Activated naive CD8-positive, alpha-beta T cell treated with anti-CD3 and anti-CD28 coated beads for 36 hours (primary cell): ENCODE measurements around the gene TRAF3. TPM values are rescaled to one million over a fixed set of nuclear protein-coding genes. Genes with fewer than 3 reads are reported as not detected.

Source experiments
- DNase-seq: peaks from one replicate; pipeline ENCODE4 v3.0.0; 2021
- H3K27ac Mint-ChIP-seq: one replicate; pipeline ENCODE4 v1.8.0; 2022; ENCODE audit warnings: mild to moderate bottlenecking, moderate library complexity, mixed read lengths
- H3K27me3 Mint-ChIP-seq: one replicate; pipeline ENCODE4 v1.8.0; 2022; ENCODE audit warnings: mild to moderate bottlenecking, mixed read lengths
- H3K36me3 Mint-ChIP-seq: one replicate; pipeline ENCODE4 v1.8.0; 2021; ENCODE audit warnings: mild to moderate bottlenecking, mixed read lengths
- H3K4me1 Mint-ChIP-seq: one replicate; pipeline ENCODE4 v1.8.0; 2021; ENCODE audit warnings: mixed read lengths
- H3K4me3 Mint-ChIP-seq: one replicate; pipeline ENCODE4 v1.8.0; 2022; ENCODE audit warnings: mild to moderate bottlenecking, moderate library complexity, mixed read lengths
- H3K9me3 Mint-ChIP-seq: one replicate; pipeline ENCODE4 v1.8.0; 2022; ENCODE audit warnings: mixed read lengths
- total RNA-seq, 2 experiments: library from RNA; stranded (reverse); gene quantifications; one replicate each; pipeline ENCODE4 v1.2.3, GENCODE V29; 2021

Gene TRAF3
- total RNA-seq, 2 experiments from 2014 or later, result 39.2 to 39.6 TPM

- H3K4me1 Mint-ChIP-seq, result peaks cover 60% of the 10 kb centered on the region
- no peak for DNase-seq
- H3K4me3 Mint-ChIP-seq, result peak overlapping the region; percentile 88
- H3K9me3 Mint-ChIP-seq, result no peaks in the 10 kb centered on the region
- peak overlapping the region; percentile 90 for H3K27ac Mint-ChIP-seq
- H3K27me3 Mint-ChIP-seq, result no peaks in the 10 kb centered on the region
- peaks cover 32% of the 10 kb centered on the region for H3K36me3 Mint-ChIP-seq
Measured at GRCh38 chr14:102779574-102780315, 2.5 kb downstream of the TRAF3 start.

- Mint-ChIP-seq H3K27me3 (no peaks in the 10 kb centered on the region), H3K4me3 (peak overlapping the region; percentile 22), H3K4me1 (peaks cover 64% of the 10 kb centered on the region), H3K36me3 (peaks cover 34% of the 10 kb centered on the region), H3K27ac (no peak overlapping the region), H3K9me3 (no peaks in the 10 kb centered on the region)
- DNase-seq, result no peak
Measured at GRCh38 chr14:102781063-102781462, 3.8 kb downstream of the TRAF3 start.

DNA sequence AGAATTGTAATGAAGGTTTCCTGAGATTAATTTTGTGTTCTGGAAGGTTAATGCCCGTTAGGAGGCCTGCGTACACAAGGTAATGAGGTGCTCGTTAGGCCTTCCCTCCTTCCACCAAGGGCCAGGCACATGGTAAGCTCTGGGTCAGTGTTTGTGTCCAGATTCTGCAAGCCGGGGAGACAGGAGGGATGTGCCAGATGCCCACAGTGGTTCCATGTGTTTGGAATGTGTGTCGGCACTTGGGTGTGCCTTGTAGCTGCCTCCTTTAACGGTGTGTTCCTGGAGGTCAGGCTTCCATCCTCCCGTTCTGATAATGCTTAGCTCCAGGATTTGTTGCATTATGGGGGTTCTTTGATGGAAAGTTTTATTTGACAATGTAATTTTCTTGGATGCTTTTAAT, 5.7 kb downstream of the TRAF3 start:
- Mint-ChIP-seq H3K27me3 (no peaks in the 10 kb centered on the region), H3K4me1 (peaks cover 66% of the 10 kb centered on the region), H3K9me3 (no peaks in the 10 kb centered on the region), H3K4me3 (no peak overlapping the region), H3K27ac (no peak overlapping the region), H3K36me3 (peaks cover 38% of the 10 kb centered on the region)
- no peak for DNase-seq

GRCh38 chr14:102784892-102785594, 7.8 kb downstream of the TRAF3 start:
- DNase-seq, result no peak
- H3K36me3 Mint-ChIP-seq, result peaks cover 25% of the 10 kb centered on the region
- no peak overlapping the region for H3K27ac Mint-ChIP-seq
- H3K27me3 Mint-ChIP-seq, result no peaks in the 10 kb centered on the region
- peaks cover 62% of the 10 kb centered on the region for H3K4me1 Mint-ChIP-seq
- H3K4me3 Mint-ChIP-seq, result no peak overlapping the region
- peaks cover 1% of the 10 kb centered on the region for H3K9me3 Mint-ChIP-seq

DNA sequence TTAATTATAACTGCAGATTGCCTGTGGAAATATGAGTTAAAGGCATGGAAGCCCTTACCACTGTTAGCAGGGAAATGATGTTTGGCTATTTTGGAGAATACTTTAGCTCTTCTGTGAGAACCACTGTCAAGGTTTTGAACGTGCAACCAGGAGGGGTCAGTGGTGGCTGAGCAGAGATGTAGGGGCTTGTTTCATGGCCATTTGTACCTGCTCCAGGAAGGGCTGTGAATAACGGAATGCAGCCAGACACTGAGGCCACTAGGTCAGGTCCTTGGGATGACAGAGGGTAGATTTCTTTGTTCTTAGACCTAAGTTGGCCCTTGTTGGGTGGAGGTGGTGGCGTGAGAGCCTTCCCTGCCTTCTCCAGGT, 8.3 kb downstream of the TRAF3 start:
- peaks cover 1% of the 10 kb centered on the region for H3K9me3 Mint-ChIP-seq
- no peaks in the 10 kb centered on the region for H3K27me3 Mint-ChIP-seq
- H3K27ac Mint-ChIP-seq, result no peak overlapping the region
- no peak overlapping the region for H3K4me3 Mint-ChIP-seq
- H3K4me1 Mint-ChIP-seq, result peaks cover 62% of the 10 kb centered on the region
- H3K36me3 Mint-ChIP-seq, result peaks cover 28% of the 10 kb centered on the region
- DNase-seq, result no peak

- no peak overlapping the region for H3K27ac Mint-ChIP-seq
- H3K36me3 Mint-ChIP-seq, result peaks cover 31% of the 10 kb centered on the region
- no peaks in the 10 kb centered on the region for H3K27me3 Mint-ChIP-seq
- H3K4me1 Mint-ChIP-seq, result peaks cover 63% of the 10 kb centered on the region
- DNase-seq, result no peak
- peaks cover 3% of the 10 kb centered on the region for H3K9me3 Mint-ChIP-seq
- H3K4me3 Mint-ChIP-seq, result no peak overlapping the region
Measured at GRCh38 chr14:102786768-102787167, 9.5 kb downstream of the TRAF3 start.

DNA sequence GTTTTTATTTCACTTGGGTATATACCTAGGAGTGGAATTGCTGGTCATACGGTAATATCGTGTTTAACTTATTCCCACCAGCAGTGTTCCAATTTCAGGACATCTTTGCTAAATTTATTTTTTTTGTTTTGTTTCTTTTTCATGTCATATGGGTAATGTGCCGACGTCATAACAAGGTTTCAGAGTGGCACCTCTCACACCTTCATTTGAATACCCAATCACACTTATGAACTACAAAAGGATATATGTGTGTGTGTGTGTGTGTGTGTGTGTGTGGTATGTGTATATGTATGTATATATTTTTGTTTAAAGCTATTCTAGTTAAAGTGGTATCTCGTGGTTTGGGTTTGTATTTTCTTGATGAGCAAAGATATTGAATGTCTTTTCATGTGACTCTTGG, 12.1 kb downstream of the TRAF3 start:
- Mint-ChIP-seq H3K27ac (no peak overlapping the region), H3K9me3 (peaks cover 14% of the 10 kb centered on the region), H3K36me3 (peaks cover 51% of the 10 kb centered on the region), H3K4me3 (no peak overlapping the region), H3K27me3 (no peaks in the 10 kb centered on the region), H3K4me1 (peaks cover 57% of the 10 kb centered on the region)
- no peak for DNase-seq

- H3K36me3 Mint-ChIP-seq, result peaks cover 54% of the 10 kb centered on the region
- DNase-seq, result no peak
- no peak overlapping the region for H3K4me3 Mint-ChIP-seq
- no peak overlapping the region for H3K27ac Mint-ChIP-seq
- H3K27me3 Mint-ChIP-seq, result no peaks in the 10 kb centered on the region
- peaks cover 14% of the 10 kb centered on the region for H3K9me3 Mint-ChIP-seq
- peaks cover 56% of the 10 kb centered on the region for H3K4me1 Mint-ChIP-seq
Measured at GRCh38 chr14:102793531-102794328, 16.5 kb downstream of the TRAF3 start.

- no peak overlapping the region for H3K4me3 Mint-ChIP-seq
- H3K27me3 Mint-ChIP-seq, result no peaks in the 10 kb centered on the region
- no peak overlapping the region for H3K27ac Mint-ChIP-seq
- peaks cover 47% of the 10 kb centered on the region for H3K36me3 Mint-ChIP-seq
- peaks cover 57% of the 10 kb centered on the region for H3K4me1 Mint-ChIP-seq
- H3K9me3 Mint-ChIP-seq, result peaks cover 12% of the 10 kb centered on the region
- DNase-seq, result no peak
Measured at GRCh38 chr14:102795060-102795925, 18.0 kb downstream of the TRAF3 start.

DNA sequence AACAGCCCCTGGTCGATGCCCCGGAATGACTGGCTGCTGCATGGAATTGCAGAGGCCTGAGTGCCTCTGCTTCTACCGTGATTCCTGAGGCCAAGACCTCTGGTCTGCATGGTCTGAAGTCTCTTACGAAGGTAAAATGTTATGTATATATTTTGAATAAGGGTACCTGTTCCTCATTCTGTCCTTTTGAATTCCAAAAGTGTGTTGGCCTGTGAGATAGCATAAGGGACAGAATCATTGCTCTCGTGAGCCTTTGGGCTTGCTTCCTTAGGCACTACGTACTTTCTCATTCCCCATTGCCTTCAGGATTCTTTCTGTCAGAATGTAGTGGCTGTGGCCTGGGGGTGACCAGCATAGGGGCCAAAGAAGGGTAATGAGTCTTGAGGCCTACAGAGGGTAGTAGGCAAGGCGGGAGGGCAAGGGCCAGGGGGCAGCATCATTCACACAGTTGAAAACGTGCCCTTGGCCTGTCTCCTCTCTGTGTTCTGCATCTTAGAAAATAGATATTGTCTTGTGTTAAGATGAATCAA, 19.5 kb downstream of the TRAF3 start:
- no peak for DNase-seq
- Mint-ChIP-seq H3K4me3 (no peak overlapping the region), H3K27me3 (no peaks in the 10 kb centered on the region), H3K9me3 (peaks cover 10% of the 10 kb centered on the region), H3K4me1 (peaks cover 47% of the 10 kb centered on the region), H3K36me3 (peaks cover 38% of the 10 kb centered on the region), H3K27ac (no peak overlapping the region)

- H3K9me3 Mint-ChIP-seq, result peaks cover 2% of the 10 kb centered on the region
- H3K4me1 Mint-ChIP-seq, result peaks cover 44% of the 10 kb centered on the region
- no peaks in the 10 kb centered on the region for H3K27me3 Mint-ChIP-seq
- no peak for DNase-seq
- peaks cover 24% of the 10 kb centered on the region for H3K36me3 Mint-ChIP-seq
- peak overlapping the region; percentile 6 for H3K27ac Mint-ChIP-seq
- H3K4me3 Mint-ChIP-seq, result no peak overlapping the region
Measured at GRCh38 chr14:102798926-102799325, 21.7 kb downstream of the TRAF3 start.

DNA sequence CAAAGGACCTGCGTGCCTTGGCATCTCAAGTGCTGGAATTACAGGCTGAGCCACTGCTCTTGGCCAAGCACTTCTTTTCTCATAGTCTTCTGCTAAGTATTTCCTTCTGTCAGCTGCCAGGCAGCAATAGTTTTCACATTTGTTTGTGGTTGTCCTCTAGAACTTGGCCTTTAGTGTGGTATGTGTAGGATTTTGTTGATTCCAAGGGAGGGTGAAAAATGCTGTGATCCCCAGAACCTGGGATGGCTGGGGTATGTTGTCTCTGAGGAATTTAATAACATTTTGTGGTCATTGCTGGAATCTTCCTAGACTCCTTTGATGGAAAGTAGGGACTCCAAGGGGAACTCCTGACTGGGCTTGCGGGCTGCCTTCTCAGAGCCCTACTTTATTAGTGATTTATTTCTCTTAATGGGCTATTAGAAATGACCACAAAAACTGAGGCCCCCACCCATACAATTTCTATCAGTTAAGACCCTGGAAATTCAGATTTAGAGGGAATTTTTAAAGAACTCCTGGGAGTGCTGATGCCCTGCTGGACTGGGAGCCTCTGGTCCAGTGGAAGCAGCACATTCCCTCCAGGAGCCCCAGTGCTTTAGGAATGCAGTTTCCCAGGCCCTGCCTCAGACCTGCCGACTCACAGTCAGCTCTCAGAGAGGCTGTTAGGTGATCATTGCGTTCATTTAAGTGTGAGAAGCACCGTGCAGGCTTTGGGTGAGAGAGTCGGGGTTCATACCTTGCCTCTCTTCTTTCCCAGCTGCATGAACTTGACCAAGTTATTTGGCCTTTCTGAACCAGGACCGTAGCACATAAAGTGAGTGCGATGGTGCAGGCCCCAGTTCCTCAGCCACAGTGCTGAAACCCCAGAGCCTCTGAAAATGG, 22.7 kb downstream of the TRAF3 start:
- Mint-ChIP-seq H3K9me3 (no peaks in the 10 kb centered on the region), H3K27ac (no peak overlapping the region), H3K4me1 (peaks cover 43% of the 10 kb centered on the region)

DNA sequence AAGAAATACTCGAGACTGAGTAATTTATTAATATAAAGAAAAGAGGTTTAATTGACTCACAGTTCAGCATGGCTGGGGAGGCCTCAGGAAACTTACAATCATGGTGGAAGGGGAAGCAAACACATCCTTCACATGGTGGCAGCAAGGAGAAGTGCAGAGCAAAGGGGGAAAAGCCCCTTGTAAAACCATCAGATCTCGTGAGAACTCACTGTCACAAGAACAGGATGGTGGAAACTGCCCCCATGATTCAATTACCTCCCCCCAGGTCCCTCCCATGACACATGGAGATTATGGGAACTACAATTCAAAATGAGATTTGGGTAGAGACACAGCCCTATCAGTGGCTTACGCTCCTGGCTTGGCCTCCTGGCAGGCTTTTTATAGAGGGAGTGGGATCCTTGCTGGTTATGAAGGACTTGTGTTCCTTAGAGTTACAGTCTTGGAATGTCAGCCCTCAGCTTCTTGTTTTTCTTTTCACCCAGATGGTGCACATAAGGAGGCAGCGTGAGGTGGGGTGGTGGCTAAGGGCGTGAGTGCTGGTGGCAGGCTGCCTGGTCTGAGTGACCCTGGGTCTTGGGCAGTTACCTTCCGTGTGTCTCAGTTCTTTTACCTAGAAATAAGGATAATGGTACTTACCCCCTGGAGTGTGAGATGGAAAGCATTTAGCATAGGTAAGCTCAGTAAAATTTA, 25.7 kb downstream of the TRAF3 start:
- Mint-ChIP-seq H3K27ac (no peak overlapping the region), H3K36me3 (peaks cover 38% of the 10 kb centered on the region), H3K4me3 (no peak overlapping the region), H3K4me1 (peaks cover 55% of the 10 kb centered on the region), H3K9me3 (no peaks in the 10 kb centered on the region), H3K27me3 (no peaks in the 10 kb centered on the region)
- DNase-seq, result no peak

More for the DNA sequence above, 22.7 kb downstream of the TRAF3 start:
- no peak for DNase-seq
- Mint-ChIP-seq H3K36me3 (peaks cover 17% of the 10 kb centered on the region), H3K4me3 (no peak overlapping the region), H3K27me3 (no peaks in the 10 kb centered on the region)
